ENCODE data around the gene SLC49A3.
"Not testable (repeated sequence)": the region's sequence is repeated elsewhere in the genome, so short reads cannot be mapped to it uniquely, and the experiment has no call there.

The SLC49A3 gene

GRCh38 chr4:650951-651883 lies 37.7 kb downstream of the SLC49A3 start:
- DNase-seq: no peak

- no peak for DNase-seq
Measured at GRCh38 chr4:650461-650860, 38.5 kb downstream of the SLC49A3 start.

GRCh38 chr4:649751-650310 lies 39.1 kb downstream of the SLC49A3 start:
- DNase-seq: no peak

- no peak for DNase-seq
Measured at GRCh38 chr4:649293-649625, 39.7 kb downstream of the SLC49A3 start.

- no peak for DNase-seq
Measured at GRCh38 chr4:648579-649292, 40.2 kb downstream of the SLC49A3 start.

- no peak for DNase-seq
Measured at GRCh38 chr4:647481-647880, 41.5 kb downstream of the SLC49A3 start.

GRCh38 chr4:646460-646859 lies 42.5 kb downstream of the SLC49A3 start:
- no peak for DNase-seq

- DNase-seq: not testable (repeated sequence)
Measured at GRCh38 chr4:642366-642765, 46.6 kb downstream of the SLC49A3 start.

- DNase-seq: no peak
Measured at GRCh38 chr4:637536-638280, 51.2 kb downstream of the SLC49A3 start.

GRCh38 chr4:636628-637159 lies 52.3 kb downstream of the SLC49A3 start:
- no peak for DNase-seq

GRCh38 chr4:635851-636627 lies 52.9 kb downstream of the SLC49A3 start:
- DNase-seq: no peak

GRCh38 chr4:635066-635835 lies 53.7 kb downstream of the SLC49A3 start:
- not testable (repeated sequence) for DNase-seq

GRCh38 chr4:634599-634985 lies 54.4 kb downstream of the SLC49A3 start:
- DNase-seq: no peak

- no peak for DNase-seq
Measured at GRCh38 chr4:633976-634598, 54.9 kb downstream of the SLC49A3 start.

GRCh38 chr4:633406-633805 lies 55.5 kb downstream of the SLC49A3 start:
- DNase-seq: no peak

GRCh38 chr4:632926-633325 lies 56.0 kb downstream of the SLC49A3 start:
- no peak for DNase-seq

- no peak for DNase-seq
Measured at GRCh38 chr4:632196-632790, 56.7 kb downstream of the SLC49A3 start.
